HG03457 (cell line): Measurements from ENCODE around the gene DDX60.
"Not testable (repeated sequence)": the region's sequence is repeated elsewhere in the genome, so short reads cannot be mapped to it uniquely, and the experiment has no call there.

Source experiments
- ATAC-seq: cut with Tn5 transposase; IDR thresholded peaks from one replicate; pipeline ENCODE4 v1.9.1; 2021; ENCODE audit warnings: moderate number of reproducible peaks; ENCODE audit not compliant: unreplicated experiment

The DDX60 gene, protein sequence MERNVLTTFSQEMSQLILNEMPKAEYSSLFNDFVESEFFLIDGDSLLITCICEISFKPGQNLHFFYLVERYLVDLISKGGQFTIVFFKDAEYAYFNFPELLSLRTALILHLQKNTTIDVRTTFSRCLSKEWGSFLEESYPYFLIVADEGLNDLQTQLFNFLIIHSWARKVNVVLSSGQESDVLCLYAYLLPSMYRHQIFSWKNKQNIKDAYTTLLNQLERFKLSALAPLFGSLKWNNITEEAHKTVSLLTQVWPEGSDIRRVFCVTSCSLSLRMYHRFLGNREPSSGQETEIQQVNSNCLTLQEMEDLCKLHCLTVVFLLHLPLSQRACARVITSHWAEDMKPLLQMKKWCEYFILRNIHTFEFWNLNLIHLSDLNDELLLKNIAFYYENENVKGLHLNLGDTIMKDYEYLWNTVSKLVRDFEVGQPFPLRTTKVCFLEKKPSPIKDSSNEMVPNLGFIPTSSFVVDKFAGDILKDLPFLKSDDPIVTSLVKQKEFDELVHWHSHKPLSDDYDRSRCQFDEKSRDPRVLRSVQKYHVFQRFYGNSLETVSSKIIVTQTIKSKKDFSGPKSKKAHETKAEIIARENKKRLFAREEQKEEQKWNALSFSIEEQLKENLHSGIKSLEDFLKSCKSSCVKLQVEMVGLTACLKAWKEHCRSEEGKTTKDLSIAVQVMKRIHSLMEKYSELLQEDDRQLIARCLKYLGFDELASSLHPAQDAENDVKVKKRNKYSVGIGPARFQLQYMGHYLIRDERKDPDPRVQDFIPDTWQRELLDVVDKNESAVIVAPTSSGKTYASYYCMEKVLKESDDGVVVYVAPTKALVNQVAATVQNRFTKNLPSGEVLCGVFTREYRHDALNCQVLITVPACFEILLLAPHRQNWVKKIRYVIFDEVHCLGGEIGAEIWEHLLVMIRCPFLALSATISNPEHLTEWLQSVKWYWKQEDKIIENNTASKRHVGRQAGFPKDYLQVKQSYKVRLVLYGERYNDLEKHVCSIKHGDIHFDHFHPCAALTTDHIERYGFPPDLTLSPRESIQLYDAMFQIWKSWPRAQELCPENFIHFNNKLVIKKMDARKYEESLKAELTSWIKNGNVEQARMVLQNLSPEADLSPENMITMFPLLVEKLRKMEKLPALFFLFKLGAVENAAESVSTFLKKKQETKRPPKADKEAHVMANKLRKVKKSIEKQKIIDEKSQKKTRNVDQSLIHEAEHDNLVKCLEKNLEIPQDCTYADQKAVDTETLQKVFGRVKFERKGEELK (N-terminal part only)

DNA sequence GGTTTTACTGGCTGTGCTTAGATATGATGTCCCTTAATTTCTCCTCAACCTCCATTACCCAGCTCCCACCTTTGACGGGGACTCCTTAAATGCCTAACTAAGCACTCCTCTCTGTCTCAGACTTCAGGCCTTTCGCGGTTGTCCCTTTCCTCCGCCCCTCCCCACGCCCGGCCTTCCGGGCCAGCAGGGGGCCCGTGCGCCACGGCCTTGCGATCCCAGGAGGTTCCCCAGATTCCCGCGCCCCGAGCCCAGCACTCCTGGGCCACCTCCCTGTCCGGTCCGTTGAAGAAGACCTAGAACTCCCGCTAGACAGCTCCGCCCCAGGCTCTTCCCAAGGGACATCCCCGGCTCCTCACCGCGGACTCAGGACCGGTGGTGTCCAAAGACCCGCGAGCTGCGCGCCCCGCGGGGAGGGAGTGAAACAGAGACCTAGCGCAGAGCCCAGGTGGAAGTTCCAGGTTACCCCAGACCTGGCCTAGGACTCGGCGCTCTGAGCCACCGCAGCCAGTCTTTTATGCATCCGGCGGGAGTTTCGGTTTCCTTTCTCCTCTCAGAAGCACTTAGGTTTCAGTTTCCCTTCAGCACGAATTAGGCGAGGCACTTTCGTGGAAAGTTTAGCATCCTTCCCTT lies at the start of gene DDX60:
Gene DDX60, minus strand, starts transcription at position 487 of the 630 bp plus-strand sequence. CDS start 7,493 bp downstream, outside the sequence.
- peak; percentile 99 for ATAC-seq

DNA sequence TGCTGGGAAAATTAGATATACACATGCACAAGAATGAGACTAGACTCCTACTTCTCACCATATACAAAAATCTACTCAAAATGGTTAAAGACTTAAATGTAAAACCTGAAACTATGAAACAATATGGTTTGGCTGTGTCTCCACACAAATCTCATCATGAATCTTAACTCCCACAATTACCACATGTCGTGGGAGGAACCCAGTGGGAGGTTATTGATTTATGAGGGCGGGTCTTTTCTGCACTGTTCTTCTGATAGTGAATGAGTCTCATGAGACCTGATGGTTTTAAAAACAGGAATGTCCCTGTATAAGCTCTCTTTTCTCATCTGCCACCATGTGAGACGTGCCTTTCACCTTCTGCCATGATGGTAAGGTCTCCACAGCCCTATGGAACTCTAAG lies 48.5 kb upstream of the DDX60 start:
- no peak for ATAC-seq

DNA sequence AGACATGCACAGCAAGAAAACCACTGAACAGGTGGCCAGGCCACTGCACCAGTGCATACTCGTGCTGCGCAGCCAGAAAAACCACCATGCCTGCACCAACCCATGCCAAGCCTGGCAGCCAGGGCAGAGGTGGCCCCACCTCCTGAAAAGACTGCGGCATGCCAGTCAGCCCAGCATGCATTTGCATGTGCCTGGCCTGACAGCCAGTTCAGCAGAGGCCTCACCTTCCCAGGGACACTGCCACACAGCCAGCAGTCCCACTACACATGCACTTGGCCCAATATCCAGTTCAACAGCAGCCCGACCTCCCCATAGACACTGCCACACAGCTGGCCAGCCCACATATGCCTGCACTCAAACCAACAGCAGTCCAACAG lies 43.5 kb upstream of the DDX60 start:
- ATAC-seq = no peak

DNA sequence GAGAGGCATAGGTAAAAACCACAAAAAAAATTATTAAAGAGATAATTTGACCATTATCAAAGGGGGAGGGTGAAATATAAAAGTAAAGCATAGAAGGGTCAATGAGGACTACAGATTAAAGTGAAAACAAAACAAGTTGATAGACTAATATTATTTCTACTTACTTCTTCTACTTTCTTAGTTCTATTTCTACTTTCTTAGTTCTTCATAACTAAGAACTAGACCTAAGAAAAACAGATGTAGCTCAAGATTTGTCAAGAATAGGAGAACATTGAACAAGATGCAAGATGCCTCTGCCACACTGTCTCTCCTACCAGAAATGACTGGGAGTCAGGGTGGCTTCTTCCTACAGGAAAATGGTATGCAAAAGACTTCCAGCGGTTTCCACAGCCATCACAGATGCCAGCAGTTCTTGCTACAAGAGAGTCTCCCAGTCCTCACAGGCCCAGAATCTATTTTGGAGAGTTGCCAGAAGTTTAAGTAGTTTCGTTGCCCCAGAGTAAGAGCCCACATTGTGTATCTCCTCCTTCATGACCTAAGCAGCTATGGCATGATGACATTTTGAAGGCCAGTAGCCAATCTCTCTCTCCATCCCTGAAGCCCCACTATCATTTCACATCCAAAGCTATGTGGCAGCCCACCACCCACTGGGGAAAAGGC lies 42.9 kb upstream of the DDX60 start:
- ATAC-seq = no peak

DNA sequence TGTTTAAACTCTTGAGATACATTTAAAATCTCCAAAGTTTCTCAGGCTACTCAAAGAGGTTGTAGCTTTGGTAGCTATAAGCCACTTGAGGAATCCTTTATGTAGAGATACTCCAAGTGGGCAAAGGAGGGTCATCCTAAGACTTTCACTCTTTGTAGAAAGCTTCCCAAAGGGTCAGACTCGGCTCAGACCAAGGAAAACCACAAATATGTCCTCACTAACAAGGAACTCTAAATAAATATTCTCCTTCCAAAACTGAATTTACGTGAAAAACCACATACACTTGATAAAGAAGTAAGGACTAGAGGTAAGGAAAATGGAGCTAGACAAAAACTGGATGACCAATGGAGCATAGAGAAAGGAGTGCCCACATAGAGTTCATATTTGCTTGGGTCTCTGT lies 41.7 kb upstream of the DDX60 start:
- ATAC-seq = no peak

DNA sequence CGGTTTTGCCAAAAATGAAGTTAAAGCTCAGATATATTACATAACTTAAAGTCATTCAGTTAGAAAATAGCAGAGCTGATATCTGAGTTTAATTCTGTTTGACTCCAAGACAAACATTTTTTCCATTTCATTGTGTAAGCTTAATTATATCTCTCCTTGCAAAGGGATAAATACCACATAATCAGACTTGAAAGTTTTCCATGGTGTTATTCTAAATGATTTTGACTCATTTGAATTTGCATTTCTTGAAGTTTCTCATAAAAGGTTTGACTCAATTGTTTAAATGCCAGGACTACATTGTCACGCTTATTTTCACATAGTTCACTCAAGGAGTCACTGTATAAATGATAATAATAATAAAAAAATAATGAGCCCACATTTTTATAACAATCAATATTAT lies 39.4 kb upstream of the DDX60 start:
- ATAC-seq = no peak

DNA sequence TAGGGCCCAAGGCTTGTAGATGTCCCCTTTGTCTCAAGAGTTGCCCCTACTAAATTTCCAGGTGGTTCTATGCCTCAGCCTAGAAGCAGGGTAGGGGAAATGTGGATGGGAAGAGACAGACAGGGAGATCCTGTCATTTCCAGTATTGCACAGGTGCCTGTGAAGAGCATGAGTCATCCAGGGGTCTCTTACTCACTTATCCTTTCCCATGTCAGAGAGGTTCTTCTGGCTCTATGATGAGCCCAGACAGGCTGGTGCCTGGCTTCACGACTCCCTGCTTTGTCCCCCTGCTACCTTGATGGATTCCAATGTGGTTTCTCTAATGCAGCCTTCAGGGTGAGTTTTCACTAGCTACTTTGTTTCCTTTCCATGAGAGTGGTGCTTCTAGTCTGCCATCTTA lies 35.2 kb upstream of the DDX60 start:
- no peak for ATAC-seq

DNA sequence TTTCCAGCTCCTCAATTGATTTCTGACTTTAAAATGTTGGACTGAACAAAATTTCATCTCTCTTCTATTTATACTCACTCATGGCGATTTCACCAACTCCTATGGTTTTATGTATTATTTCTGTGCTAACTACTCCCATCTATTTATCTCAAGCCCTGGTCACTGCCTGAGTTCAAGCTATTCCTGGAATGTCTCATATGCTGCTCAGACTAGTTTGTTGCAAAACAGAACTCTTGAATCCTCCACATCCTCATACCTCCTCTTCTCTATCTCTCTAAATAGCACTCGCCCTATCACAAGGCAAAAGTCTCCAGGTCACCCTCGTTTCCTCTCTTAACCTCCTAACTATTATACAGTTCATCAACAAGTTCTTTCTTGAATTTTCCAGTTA lies 19.0 kb upstream of the DDX60 start:
- no peak for ATAC-seq

DNA sequence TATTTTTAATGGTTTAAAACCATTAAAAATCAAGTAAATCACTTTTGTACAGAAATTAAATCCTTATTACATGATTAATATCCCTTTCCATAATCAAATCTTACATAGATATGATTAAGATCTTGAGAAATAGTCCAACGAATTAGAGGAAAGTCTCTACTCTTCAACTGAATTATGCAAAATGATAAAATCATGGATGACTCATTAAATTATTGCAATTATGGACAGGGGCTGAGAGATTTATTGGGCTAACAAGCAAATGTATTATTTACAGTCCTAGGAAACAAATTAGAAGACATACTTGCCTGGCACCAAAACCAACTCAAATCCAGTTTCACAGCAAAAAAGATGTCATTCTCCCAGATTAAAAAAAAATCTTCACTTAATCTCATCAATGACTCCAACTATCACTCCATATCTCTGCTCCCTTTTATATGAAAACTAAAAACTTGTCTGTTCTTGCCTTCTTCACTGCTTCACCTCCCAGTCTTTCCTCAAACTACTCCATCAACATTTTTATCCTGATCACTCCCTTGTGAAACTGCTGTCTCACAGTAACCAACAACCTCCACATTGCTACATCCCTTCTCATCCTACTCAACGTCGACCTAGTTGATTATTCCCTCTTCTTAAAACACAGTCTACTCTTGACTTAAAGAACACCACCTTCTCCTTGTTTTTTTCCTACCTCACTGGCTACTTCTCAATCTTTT lies 18.4 kb upstream of the DDX60 start:
- ATAC-seq = no peak

DNA sequence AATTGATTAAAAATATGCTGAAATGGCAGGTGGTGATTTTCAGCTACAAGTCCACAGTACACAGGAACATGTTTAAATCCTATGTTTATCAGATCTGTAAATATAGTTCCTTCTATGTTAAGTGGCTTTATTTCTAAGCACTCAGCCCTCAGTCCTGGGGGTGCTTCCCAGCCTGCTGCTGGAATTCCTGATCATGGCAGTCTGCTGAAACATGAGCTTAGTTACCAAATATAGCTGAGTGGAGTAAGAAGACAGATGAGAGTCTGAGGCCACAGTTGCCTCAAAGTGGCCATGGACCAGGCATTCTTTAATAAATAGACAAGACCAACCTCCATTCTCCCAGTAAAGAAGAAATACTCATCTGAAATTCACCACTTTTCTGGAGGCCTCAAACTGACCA lies 17.1 kb upstream of the DDX60 start:
- ATAC-seq = no peak

DNA sequence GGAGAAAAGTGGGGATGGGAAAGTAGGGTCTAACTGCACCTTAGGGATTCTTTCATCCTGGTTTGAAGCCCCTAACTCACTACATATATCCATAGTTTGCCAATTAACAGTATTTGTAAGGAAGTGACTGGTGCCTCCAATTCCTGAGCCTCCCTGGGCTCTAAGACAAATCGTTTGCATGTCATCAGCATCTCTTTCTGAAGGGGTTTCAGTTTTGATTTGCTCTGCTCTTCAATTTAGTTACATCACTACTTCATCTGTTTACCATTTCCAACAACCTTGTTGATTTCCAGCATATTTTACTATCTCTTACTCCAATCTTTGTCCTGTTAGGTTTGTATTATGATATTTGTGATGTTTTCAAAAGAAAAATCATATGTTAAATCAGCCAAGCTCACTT lies 15.5 kb upstream of the DDX60 start:
- no peak for ATAC-seq

DNA sequence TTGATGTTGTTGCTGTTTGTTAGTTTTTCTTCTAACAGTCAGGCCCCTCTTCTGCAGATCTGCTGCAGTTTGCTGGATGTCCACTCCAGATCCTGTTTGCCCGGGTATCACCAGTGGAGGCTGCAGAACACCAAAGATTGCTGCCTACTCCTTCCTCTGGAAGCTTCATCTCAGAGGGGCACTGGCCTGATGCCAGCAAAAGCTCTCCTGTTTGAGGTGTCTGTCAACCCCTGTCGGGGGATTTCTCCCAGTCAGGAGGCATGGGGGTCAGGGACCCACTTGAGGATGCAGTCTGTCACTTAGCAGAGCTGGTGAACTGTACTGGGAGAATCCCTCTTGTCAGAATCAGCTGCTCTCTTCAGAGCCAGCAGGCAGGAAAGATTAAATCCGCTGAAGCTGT lies 12.0 kb upstream of the DDX60 start:
- not testable (repeated sequence) for ATAC-seq

DNA sequence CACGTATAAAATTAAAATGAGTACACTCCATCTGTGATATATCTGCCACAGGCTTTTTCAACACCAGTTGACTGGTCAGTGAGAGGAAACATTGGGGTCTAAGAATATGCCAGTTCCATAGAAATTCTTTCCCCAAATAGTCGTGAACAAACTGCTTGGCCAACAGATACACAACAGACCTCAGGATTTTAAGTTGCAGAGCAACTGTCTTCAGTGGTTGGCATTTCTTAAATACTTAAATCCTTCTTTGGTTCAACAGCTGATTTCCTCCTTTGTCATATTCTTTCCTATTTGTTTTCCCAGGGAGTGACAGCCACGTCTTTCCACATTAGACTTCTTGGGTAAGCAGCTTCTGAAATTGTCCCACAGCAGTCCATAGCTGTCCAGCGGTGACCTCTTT lies 7.0 kb upstream of the DDX60 start:
- no peak for ATAC-seq

DNA sequence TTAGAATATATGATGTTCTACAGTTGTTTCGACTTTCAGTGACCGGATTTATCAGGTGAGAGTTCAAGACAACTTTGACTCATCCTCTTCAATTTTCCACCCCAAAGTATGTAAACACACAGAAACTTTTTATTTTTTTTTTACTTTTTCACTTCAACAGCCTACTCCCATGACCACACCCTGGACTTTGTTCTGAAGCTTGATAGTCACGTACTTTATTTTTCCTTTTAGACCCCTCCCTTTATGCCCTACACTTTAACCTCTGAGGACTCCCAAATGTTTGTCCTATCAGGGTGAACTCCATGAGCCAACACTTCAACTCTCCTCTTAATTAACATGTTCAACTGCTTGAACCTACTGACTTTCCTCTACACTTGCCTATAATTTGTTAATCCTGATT lies 2.5 kb upstream of the DDX60 start:
- no peak for ATAC-seq

DNA sequence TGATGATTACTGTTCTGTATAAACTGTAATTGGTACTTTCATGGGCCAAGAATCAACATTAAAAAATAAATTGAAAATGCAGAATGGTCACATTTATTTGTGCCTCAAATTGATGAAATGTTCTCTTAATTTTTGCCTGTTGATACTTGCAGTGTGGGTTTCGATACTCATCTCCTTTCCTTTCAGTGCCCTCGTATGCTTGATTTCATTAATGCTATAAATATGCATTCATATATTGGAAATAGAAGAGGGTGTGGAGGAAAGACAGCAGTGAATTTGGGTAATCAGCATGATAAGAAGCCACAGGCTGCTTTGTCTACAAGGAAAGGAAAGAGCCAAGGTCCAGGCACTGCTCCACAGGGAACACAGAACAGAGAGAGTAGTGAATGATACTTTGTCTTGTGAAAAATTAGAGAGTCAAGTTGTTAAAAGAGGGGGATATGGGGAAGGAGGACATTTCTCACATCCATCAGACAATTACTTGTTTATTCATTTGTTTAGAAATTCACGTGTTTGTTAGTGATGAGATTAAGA lies 1.0 kb upstream of the DDX60 start:
- ATAC-seq = no peak

DNA sequence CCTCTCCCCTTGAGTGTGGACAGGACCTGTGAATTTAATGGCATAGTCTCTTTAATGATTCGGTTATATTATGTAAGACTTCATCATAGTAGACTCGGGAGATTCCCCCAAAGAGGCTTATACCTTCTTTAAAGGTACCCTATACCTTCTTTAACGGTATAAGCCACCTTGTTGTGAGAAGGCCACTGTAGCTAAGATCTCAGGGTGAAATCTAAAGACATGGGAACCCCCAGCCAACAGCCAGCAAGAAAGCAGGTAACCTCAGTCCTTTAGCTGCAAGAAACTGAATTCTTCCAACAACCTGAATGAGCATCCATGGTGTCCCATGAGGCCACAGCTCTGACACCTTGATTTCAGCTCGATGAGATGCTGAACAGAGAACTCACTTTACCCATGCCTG lies 931 bp downstream of the DDX60 start:
- ATAC-seq = no peak

DNA sequence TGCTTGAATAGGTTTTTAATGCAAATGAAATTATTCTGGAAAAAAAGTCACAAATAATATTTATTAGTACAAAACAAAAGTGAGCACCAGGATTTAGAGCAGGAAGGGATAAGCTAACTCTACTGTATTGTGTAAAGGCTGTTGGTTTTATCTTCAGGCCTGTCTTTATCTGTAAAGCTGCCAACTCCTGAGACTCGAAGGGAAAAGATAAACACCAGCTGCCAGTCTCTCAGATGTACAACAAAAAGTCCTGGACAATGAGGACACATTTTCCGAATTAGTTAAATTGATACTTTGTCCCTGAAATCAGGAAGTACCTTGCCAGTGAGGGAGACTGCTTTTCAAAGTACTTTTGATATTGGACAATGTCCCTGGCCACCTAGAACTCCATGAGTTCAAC lies 8.8 kb downstream of the DDX60 start:
- no peak for ATAC-seq

DNA sequence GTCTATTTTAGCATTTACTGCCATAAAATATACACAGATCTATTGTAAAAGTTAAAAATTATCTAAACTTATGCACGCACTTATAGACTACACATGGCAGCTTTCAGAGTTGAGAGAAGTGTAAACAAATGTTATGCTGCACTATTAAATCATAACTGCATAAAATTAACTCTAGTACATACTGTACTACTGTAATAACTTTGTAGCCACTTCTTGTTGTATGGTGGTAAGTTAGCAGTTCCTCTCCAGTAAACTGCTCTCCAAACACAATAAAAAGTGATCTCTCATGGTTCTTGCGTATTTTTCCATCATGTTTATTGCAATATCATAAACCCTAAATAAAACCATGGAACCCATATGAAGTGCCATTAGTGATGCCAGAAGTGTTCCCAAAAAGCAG lies 9.6 kb downstream of the DDX60 start:
- ATAC-seq = no peak

DNA sequence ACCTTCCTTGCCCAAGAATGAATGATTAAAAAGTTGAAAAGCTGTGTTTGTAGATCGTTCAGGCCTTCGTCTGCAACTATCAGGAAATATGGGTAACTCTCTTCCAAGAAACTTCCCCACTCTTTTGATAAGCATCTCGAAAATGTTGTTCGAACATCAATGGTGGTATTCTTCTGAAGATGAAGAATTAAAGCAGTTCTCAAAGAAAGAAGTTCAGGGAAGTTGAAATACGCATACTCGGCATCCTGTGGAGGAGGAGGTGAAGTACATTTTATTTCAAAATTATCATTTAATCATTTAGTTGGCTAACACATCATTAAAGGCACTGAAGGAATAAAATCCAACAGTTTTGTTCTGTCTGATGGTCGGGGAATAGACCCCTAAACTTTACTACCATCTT lies 12.1 kb downstream of the DDX60 start:
- ATAC-seq = no peak
